Ascending aorta (tissue), 2 donors: ENCODE results near the gene FNDC1. TPM values are rescaled to one million over a fixed set of nuclear protein-coding genes. Genes with fewer than 3 reads are reported as not detected.

Source experiments
- DNase-seq, 2 donors: peaks; one replicate each; pipeline ENCODE4 v3.0.0-alpha.2; 2019; ENCODE audit warnings: low spot score in 2 of 2
- H3K27ac ChIP-seq, 2 donors: fragments of 200-600 bp; sonication (generic); one replicate each; pipeline ENCODE4 v1.5.1; 2016 to 2017; ENCODE audit warnings: mild to moderate bottlenecking in 1 of 2
- H3K27me3 ChIP-seq: fragments of 200-600 bp; sonication (generic); one replicate; pipeline ENCODE4 v1.5.1; 2017
- H3K36me3 ChIP-seq, 2 donors: fragments of 200-600 bp; sonication (generic); one replicate each; pipeline ENCODE4 v1.5.1; 2016
- H3K4me1 ChIP-seq, 2 donors: fragments of 200-600 bp; sonication (generic); one replicate each; pipeline ENCODE4 v1.5.1; 2016 to 2017; ENCODE audit warnings: mild to moderate bottlenecking in 1 of 2
- H3K4me3 ChIP-seq, 2 donors: fragments of 200-600 bp; sonication (generic); one replicate each; pipeline ENCODE4 v1.5.1; 2016 to 2017; ENCODE audit warnings: mild to moderate bottlenecking in 1 of 2
- H3K9me3 ChIP-seq, 2 donors: fragments of 200-600 bp; sonication (generic); one replicate each; pipeline ENCODE4 v1.5.1; 2016
- CTCF ChIP-seq, 3 experiments: fragments of 200-600 bp in 2 of 3; fragments of 450-650 bp in 1 of 3; sonication (generic) in 2 of 3; IDR thresholded peaks; one replicate each; pipeline ENCODE4 v1.5.1; 2016 to 2019; ENCODE audit warnings: antibody characterized with exemption in 3 of 3, mild to moderate bottlenecking in 1 of 3, moderate library complexity in 1 of 3
- intact Hi-C: fragments of 100-400 bp; cut with DNase I; formaldehyde crosslinking; loops from one replicate; pipeline ENCODE4 v1.15.1; 2023
- total RNA-seq: library from RNA; depleted of rRNA; stranded (reverse); fragments of >200 nt; gene quantifications from one replicate; pipeline ENCODE4 v1.1.0, GENCODE V29; 2016

The FNDC1 gene
- total RNA-seq, 1 donor from 2014 or later = 0.11 TPM

GRCh38 chr6:159212028-159212427 lies 42.8 kb downstream of the FNDC1 start:
- intact Hi-C loops = no loop called here
- TF ChIP-seq CTCF (IDR thresholded peaks at IDR 0.05) = no peak
- Histone ChIP-seq H3K27me3 (no peaks in the 10 kb centered on the region), H3K27ac (no peak overlapping the region), H3K9me3 (no peaks in the 10 kb centered on the region), H3K36me3 (no peaks in the 10 kb centered on the region), H3K4me3 (no peak overlapping the region), H3K4me1 (peaks cover 0 to 4% of the 10 kb centered on the region in 2 donors)
- no peak for DNase-seq

GRCh38 chr6:159212525-159213280 lies 43.5 kb downstream of the FNDC1 start:
- Histone ChIP-seq H3K9me3 (no peaks in the 10 kb centered on the region), H3K27ac (no peak overlapping the region), H3K4me1 (peaks cover 0 to 4% of the 10 kb centered on the region in 2 donors), H3K27me3 (no peaks in the 10 kb centered on the region), H3K4me3 (no peak overlapping the region), H3K36me3 (no peaks in the 10 kb centered on the region)
- DNase-seq = no peak
- TF ChIP-seq CTCF (IDR thresholded peaks at IDR 0.05) = no peak
- intact Hi-C loops = no loop called here

- Histone ChIP-seq H3K27ac (no peak overlapping the region), H3K4me1 (peaks cover 0 to 4% of the 10 kb centered on the region in 2 donors), H3K27me3 (no peaks in the 10 kb centered on the region), H3K9me3 (no peaks in the 10 kb centered on the region), H3K4me3 (no peak overlapping the region), H3K36me3 (no peaks in the 10 kb centered on the region)
- intact Hi-C loops = no loop called here
- no peak for TF ChIP-seq CTCF (IDR thresholded peaks at IDR 0.05)
- DNase-seq = no peak
These were observed 44.2 kb downstream of the FNDC1 start for GRCh38 chr6:159213405-159213804.

GRCh38 chr6:159214281-159214680 lies 45.1 kb downstream of the FNDC1 start:
- no peak for TF ChIP-seq CTCF (IDR thresholded peaks at IDR 0.05)
- no peak overlapping the region for H3K27ac ChIP-seq
- H3K4me3 ChIP-seq = no peak overlapping the region
- H3K4me1 ChIP-seq = peaks cover 0 to 4% of the 10 kb centered on the region in 2 donors
- intact Hi-C loops = no loop called here
- no peaks in the 10 kb centered on the region for H3K27me3 ChIP-seq
- H3K36me3 ChIP-seq = no peaks in the 10 kb centered on the region
- DNase-seq = no peak
- H3K9me3 ChIP-seq = no peaks in the 10 kb centered on the region

GRCh38 chr6:159217595-159218275 lies 48.5 kb downstream of the FNDC1 start:
- TF ChIP-seq CTCF (IDR thresholded peaks at IDR 0.05) = peak; percentile 34 to 66 (median 52)
- Histone ChIP-seq H3K9me3 (no peaks in the 10 kb centered on the region), H3K27ac (no peak overlapping the region), H3K4me1 (peaks cover 0 to 4% of the 10 kb centered on the region in 2 donors), H3K36me3 (no peaks in the 10 kb centered on the region), H3K27me3 (no peaks in the 10 kb centered on the region), H3K4me3 (no peak overlapping the region)
- intact Hi-C loops = no loop called here
- DNase-seq = no peak
